Stimulated activated CD8-positive, alpha-beta memory T cell treated with anti-CD3 and anti-CD28 coated beads, Interleukin-2, amount 100 ng/mL, for 1 hour (primary cell): ENCODE measurements around the gene RASGEF1B.

Experiments
- DNase-seq, 2 donors: peaks; one replicate each; pipeline ENCODE4 v3.0.0-alpha.2; 2020; ENCODE audit warnings: low read depth in 2 of 2

Gene RASGEF1B

GRCh38 chr4:81471588-81472280, at the start of gene RASGEF1B:
Gene RASGEF1B, minus strand, starts transcription at chr4:81471907. Its CDS starts 12,399 bp downstream, at chr4:81459508.
- peak; percentile 89 to 91 for DNase-seq

GRCh38 chr4:81519856-81520255, 48.1 kb upstream of the RASGEF1B start:
- DNase-seq: no peak

- DNase-seq: no peak
These were observed 47.7 kb upstream of the RASGEF1B start for GRCh38 chr4:81519427-81519773.

GRCh38 chr4:81518762-81519426, 47.2 kb upstream of the RASGEF1B start:
- DNase-seq: no peak

- DNase-seq: no peak
These were observed 44.5 kb upstream of the RASGEF1B start for GRCh38 chr4:81516241-81516640.

- DNase-seq: no peak
These were observed 41.2 kb upstream of the RASGEF1B start for GRCh38 chr4:81512757-81513501.

- DNase-seq: no peak
These were observed 40.5 kb upstream of the RASGEF1B start for GRCh38 chr4:81512001-81512756.

- DNase-seq: no peak
These were observed 39.0 kb upstream of the RASGEF1B start for GRCh38 chr4:81510643-81511178.

- DNase-seq: no peak
These were observed 38.1 kb upstream of the RASGEF1B start for GRCh38 chr4:81509822-81510221.

GRCh38 chr4:81509191-81509590, 37.5 kb upstream of the RASGEF1B start:
- DNase-seq: no peak

GRCh38 chr4:81508411-81509185, 36.9 kb upstream of the RASGEF1B start:
- DNase-seq: no peak

- DNase-seq: no peak
These were observed 35.8 kb upstream of the RASGEF1B start for GRCh38 chr4:81507530-81507929.

GRCh38 chr4:81506731-81507130, 35.0 kb upstream of the RASGEF1B start:
- DNase-seq: no peak

- no peak for DNase-seq
These were observed 34.0 kb upstream of the RASGEF1B start for GRCh38 chr4:81505726-81506125.

GRCh38 chr4:81505004-81505598, 33.4 kb upstream of the RASGEF1B start:
- DNase-seq: peak; percentile 25 to 38

- no peak for DNase-seq
These were observed 32.7 kb upstream of the RASGEF1B start for GRCh38 chr4:81504112-81505003.

- DNase-seq: no peak
These were observed 31.9 kb upstream of the RASGEF1B start for GRCh38 chr4:81503586-81503985.

GRCh38 chr4:81502564-81502963, 30.9 kb upstream of the RASGEF1B start:
- DNase-seq: no peak

GRCh38 chr4:81499840-81500239, 28.1 kb upstream of the RASGEF1B start:
- no peak for DNase-seq
